ENCODE results near the gene MAN2B2.
A peak's percentile ranks its signal among the peaks of the same experiment; 100 is the strongest.

The MAN2B2 gene

DNA sequence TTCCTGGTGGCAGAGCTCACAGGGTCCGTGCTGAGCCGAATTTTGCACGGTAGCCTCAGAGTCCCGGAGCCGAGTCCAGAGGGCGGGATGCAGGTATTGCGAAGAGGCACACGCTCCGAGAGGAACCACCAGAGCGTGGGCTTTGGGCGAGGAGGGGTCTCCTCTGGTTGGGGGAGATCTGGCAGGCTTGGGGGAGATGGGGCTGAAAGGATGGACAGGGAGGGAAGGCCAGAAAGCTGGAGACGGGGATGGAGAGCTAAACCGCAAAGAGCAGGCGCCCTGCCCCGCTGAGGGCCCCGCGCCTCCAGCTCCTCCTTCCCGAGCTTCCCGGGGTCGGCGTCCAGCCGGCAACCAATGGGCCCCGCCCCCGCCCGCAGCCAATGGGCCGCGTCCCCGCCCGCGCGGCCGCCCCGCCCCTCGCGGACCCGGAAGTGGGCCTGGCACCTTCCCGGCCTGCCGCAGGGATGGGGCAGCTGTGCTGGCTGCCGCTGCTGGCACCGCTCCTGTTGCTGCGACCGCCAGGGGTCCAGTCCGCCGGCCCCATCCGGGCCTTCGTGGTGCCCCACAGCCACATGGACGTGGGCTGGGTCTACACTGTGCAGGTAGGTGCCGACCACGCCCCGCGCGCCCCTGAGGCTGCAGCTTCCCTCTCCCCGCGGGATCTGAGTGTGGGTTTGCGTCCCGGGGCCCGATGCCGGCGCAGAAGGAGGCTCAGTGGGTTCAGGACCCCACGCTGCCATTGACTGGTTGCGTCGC is at the start of gene MAN2B2:
TSS of gene MAN2B2 (plus strand) at position 443 of the 756 bp plus-strand sequence. CDS start at position 465, 22 bp downstream.
- DNase-seq (ENCODE audit: low spot score): peak; percentile 72

DNA sequence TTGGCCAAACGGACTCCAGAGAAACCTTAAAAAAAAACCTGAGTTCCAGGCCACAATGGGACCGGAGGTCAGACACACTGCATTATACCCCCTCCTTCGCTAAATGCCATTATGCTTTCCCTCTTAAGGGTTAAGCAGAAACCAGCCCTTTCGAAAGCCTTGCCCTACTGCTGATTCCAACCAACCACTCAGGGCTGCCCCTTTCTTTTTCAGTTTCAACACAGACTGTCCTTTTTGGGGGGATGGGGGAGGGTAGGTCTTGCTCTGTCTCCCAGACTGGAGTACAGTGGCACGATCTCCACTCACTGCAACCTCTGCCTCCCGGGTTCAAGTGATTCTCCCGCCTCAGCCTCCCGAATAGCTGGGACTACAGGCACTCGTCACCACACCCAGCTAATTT is 49.5 kb upstream of the MAN2B2 start:
- no peak for DNase-seq (ENCODE audit: low spot score)

- DNase-seq (ENCODE audit: low spot score): no peak
Observed at GRCh38 chr4:6526156-6526555, 48.8 kb upstream of the MAN2B2 start.

GRCh38 chr4:6526671-6527091 is 48.3 kb upstream of the MAN2B2 start:
- no peak for DNase-seq (ENCODE audit: low spot score)

GRCh38 chr4:6527259-6527658 is 47.7 kb upstream of the MAN2B2 start:
- DNase-seq (ENCODE audit: low spot score): no peak

DNA sequence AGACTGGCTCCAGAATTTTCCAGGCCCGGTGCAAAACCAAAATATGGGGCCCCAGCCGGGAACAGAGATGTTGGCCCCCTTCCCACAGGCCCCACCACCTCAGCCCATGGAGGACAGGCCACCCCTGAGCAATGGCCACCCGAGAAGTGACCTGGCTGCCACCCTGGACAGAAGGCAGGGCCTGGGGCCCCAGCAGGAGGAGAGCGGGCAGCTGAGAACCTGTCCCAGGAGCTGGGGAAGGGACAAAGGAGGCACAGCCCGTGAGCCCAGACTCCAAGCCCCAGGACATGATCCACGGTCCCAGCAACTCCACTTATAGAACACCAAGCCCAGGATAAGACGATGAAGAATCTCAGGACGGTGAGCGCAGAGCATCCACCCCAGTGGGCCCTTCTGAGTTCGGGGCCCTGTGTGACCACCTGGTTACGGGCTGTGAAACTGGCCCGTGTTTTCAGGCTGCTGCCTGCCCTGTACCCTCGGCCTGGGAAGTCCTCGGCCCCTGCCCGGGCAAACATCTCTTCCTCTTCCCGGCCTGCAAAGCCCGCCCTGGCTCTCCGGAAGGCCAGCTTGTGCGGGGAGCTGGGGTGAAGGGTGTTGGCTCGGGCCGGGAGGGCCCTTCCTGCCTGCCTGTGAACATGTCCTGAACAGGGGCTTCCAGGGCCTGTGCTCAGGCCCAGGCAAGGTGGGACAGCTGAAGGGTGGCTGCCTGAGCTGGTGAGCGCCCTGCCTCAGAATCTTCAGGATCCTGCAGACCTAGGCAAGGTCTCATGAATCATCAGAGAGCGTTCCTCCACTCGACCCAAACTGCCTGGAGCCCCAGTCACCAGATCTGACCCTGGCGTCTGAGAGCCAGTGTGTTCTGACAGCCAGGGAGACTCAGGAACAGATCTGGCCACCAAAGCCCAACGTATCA is 47.0 kb upstream of the MAN2B2 start:
- DNase-seq (ENCODE audit: low spot score): no peak

DNA sequence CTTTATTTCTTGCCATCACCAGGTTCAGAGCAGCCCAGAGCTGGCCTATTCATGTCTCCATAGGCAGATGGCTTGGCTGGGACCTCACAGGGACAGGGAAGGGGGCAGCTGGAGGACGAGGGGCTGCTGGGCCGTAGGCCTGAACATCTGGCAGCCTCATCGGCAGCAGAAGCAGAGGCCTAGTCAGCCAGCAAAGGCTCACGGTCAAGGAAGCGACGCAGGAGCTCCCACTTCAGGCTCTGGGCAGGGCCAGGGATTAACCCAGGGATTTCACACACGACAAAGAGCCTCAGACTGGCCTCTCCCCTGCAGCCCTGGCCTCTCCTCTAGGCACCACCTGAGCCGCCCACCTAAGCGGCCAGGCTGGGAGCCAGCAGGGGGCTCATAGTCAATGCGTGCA is 46.0 kb upstream of the MAN2B2 start:
- no peak for DNase-seq (ENCODE audit: low spot score)

DNA sequence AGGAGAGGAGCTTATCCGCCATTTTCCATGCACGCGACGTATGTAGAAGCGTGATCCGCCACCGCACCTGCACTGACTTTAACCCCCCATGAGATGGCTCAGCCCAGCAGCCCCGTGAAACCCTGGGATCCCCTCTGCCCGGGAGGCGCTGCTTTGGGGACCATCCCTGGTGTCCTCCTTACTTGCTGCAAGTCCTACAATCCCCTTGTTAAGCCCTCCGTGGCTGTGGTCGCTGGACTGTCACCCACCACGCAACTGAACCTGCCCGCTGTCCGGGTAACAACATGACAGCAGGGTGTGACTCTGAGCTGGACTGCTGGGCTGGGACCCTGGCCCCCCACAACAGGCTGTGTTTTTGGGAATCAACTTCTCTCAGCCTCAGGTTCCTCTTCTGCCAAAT is 44.7 kb upstream of the MAN2B2 start:
- no peak for DNase-seq (ENCODE audit: low spot score)

DNA sequence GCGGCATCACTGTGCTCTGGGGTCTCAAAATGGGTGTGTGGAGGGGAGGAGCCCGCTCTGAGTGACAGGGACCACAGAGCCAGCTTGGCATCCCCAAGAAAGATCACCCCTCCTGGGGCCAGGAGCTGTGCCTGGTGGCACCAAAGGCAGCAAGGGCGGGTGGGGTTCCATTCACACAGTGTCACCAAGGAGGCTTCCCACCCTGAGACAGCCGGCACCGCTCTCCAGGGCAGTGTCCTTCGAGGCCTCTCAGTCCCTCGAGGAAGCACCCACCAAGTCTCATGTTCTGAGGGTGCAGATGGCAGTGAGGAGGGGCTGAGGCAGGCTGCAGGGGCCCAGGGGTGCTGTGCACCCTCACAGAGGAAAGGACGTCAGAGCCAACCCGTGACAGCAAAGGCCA is 44.0 kb upstream of the MAN2B2 start:
- DNase-seq (ENCODE audit: low spot score): no peak

- no peak for DNase-seq (ENCODE audit: low spot score)
Observed at GRCh38 chr4:6532102-6532501, 42.9 kb upstream of the MAN2B2 start.

DNA sequence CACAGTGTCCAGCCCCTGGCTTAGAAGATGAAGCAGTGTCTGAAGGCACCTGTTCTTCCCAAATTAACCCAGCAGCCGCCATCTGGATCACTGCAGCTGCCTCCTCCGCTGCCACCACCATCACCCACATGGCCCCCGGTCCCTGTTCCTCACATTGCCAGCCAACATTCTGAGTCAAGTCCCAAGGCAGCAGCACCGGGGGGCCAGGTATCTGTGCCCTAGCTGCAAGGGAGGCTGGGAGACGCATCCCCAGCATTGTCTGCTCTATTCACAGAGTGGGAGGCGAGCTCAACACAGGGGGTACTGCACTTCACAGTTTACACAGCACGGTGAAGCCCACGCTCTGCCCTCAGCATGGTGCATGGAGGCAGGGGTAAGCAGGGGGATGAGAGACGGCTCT is 42.3 kb upstream of the MAN2B2 start:
- DNase-seq (ENCODE audit: low spot score): no peak

GRCh38 chr4:6534050-6534449 is 40.9 kb upstream of the MAN2B2 start:
- no peak for DNase-seq (ENCODE audit: low spot score)

- no peak for DNase-seq (ENCODE audit: low spot score)
Observed at GRCh38 chr4:6534618-6535328, 40.2 kb upstream of the MAN2B2 start.

GRCh38 chr4:6535329-6535692 is 39.7 kb upstream of the MAN2B2 start:
- DNase-seq (ENCODE audit: low spot score): no peak

GRCh38 chr4:6535706-6536105 is 39.3 kb upstream of the MAN2B2 start:
- DNase-seq (ENCODE audit: low spot score): no peak

DNA sequence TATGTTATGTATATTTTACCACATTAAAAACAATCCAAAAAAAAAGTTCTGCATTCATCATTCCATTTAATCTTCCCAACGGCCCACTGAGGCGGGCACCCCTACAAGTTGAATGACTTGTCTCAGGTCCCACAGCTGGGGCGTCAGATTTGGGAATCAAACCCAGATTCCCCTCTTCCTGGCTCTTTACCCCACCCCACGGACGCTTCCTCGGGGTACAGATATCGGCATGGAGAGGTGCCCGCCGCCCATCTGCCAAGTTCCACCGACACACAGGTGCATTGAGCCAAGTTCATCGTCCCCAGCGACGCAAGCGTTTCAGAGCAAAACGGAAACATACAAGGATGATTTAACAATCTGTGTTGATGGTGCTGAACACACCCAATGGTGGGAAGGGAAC is 36.9 kb upstream of the MAN2B2 start:
- no peak for DNase-seq (ENCODE audit: low spot score)

DNA sequence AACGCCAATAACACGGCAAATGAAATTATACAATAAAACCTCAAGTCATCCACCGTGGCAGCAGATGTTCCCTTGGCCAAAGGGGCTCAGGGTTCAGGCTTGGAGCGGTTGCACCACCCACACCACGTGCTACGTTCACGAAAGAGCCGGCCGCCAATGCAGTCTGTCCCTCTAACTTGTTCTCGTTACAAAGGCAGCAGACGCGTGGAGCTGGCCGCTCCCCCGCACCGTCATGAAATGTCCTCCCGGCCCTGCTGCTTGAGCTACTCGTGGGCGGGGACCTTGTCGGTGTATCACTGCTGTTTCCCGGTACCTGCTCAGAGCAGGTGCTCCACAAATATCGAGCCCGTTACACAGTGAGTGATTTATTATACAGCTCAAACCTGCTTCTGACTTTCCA is 36.4 kb upstream of the MAN2B2 start:
- peak; percentile 75 for DNase-seq (ENCODE audit: low spot score)

DNA sequence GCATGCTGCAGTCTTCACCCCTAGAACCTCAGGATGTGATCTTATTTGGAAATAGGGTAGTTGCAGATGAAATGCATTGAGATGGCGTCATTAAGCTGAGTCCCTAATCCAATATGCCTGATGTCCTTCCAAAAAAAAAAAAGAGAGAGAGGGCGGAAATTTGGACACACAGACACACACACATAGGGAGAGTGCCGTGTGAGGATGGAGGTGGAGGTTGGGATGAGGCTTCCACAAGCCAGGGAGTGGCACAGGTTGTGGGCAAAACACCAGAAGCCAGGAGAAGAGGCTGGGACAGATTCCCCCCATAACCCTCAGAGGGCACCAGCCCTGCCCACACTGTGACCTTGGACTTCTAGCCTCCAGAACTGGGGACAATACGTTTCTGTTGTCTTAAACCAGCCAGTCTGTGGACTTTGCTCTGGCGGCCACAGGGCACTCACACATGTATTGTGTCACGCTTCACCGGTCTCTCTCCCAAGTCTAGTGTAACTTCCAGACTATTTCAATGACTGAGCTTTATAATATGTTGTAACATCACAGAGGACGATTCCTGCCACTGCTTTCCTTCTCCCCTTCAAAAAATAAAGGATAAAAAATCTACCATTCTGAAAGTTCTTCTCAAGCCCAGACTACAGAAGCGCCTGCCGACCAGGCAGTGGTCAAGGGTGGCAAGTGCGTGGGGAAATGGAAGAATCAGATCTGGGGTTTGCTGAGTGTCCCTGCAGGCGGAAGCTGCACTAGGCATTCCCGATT is 35.8 kb upstream of the MAN2B2 start:
- DNase-seq (ENCODE audit: low spot score): peak; percentile 75

DNA sequence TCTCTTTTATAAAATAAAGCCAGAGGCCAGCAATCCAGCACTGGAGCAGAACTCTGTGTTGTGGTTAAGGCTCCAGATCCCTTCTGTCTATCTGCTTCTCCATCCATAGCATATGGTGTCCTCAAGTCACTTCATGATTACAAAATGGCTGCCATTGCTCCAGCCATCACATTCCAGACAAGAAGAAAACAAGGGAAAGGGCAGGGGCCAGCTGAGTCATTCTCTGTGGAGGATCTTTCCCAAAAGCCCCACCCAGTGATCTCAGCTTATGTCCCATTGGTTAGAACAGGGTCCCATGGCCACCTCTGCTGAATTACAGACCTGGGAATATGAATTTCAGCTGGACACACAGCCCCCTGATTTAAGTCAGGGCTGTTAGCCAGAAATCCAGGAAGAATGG is 34.1 kb upstream of the MAN2B2 start:
- DNase-seq (ENCODE audit: low spot score): no peak

- no peak for DNase-seq (ENCODE audit: low spot score)
Observed at GRCh38 chr4:6541789-6542188, 33.2 kb upstream of the MAN2B2 start.

DNA sequence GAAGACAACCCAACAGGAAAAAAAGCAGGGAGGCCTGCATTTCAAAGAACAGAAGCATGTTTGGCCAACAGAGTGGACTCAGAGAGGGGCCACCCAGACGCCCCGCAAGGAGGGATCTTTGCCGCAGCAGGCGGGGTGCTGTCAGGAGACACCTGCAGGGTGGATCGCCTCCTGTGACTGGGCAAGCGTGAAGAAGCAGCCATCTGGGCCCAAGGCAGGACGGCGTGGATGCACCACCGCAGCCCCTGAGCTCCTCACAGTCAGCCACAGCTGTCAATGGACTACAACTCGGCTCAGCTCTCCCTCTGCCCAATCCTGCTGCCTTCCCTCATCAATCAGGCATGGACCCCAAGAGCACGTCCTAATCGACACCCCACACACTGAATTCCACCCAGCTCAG is 32.0 kb upstream of the MAN2B2 start:
- DNase-seq (ENCODE audit: low spot score): no peak

- DNase-seq (ENCODE audit: low spot score): no peak
Observed at GRCh38 chr4:6546091-6546490, 28.9 kb upstream of the MAN2B2 start.

Data from SW480 (cell line).